ENCODE results near the gene RAPGEF1.
A peak's percentile ranks its signal among the peaks of the same experiment; 100 is the strongest.

Gene RAPGEF1

GRCh38 chr9:131593936-131594665 is 145.8 kb downstream of the RAPGEF1 start:
- H3K4me1 ChIP-seq = peaks cover 72 to 100% (median 81%) of the 10 kb centered on the region in 10 experiments
- no peaks in the 10 kb centered on the region for H3K27me3 ChIP-seq
- no peak overlapping the region for H3K4me3 ChIP-seq
- TF ChIP-seq Cebpa-rat (IDR thresholded peaks at IDR 0.05) = no peak
- H3K9ac ChIP-seq = peak overlapping the region in 7 of 11 experiments; percentile 24 to 65 (median 43); a peak in 5 of 22 replicates
- peaks cover 8 to 93% (median 62%) of the 10 kb centered on the region in 11 experiments; a peak in 19 of 22 replicates for H4K20me1 ChIP-seq
- H3K4me2 ChIP-seq = peak overlapping the region; percentile 82 to 94 (median 87)
- H3K36me3 ChIP-seq = peaks cover 60 to 84% (median 68%) of the 10 kb centered on the region in 11 experiments
- peak overlapping the region in 10 of 11 experiments; percentile 24 to 64 (median 49); a peak in 11 of 22 replicates for H3K27ac ChIP-seq
- H3K9me3 ChIP-seq (replicated peaks in 1 of 11) = no peaks in the 10 kb centered on the region

GRCh38 chr9:131593091-131593820 is 146.6 kb downstream of the RAPGEF1 start:
- Histone ChIP-seq H3K4me2 (peak overlapping the region; percentile 82 to 94 (median 87)), H3K36me3 (peaks cover 60 to 84% (median 68%) of the 10 kb centered on the region in 11 experiments), H3K4me1 (peaks cover 72 to 100% (median 85%) of the 10 kb centered on the region in 10 experiments), H3K4me3 (no peak overlapping the region), H4K20me1 (peaks cover 8 to 95% (median 60%) of the 10 kb centered on the region in 11 experiments; a peak in 19 of 22 replicates), H3K9ac (peak overlapping the region in 7 of 11 experiments; percentile 16 to 65 (median 51); a peak in 6 of 22 replicates), H3K9me3 (replicated peaks in 1 of 11) (no peaks in the 10 kb centered on the region), H3K27me3 (no peaks in the 10 kb centered on the region), H3K27ac (peak overlapping the region in 9 of 11 experiments; percentile 18 to 69 (median 51); a peak in 15 of 22 replicates)
- TF ChIP-seq Cebpa-rat (IDR thresholded peaks at IDR 0.05) = no peak

- peak overlapping the region in 10 of 11 experiments; percentile 18 to 69 (median 50); a peak in 17 of 22 replicates for H3K27ac ChIP-seq
- H3K9me3 ChIP-seq (replicated peaks in 1 of 11) = no peaks in the 10 kb centered on the region
- peak overlapping the region in 10 of 11 experiments; percentile 18 to 65 (median 53); a peak in 18 of 22 replicates for H3K9ac ChIP-seq
- TF ChIP-seq Cebpa-rat (IDR thresholded peaks at IDR 0.05) = no peak
- H3K36me3 ChIP-seq = peaks cover 57 to 81% (median 65%) of the 10 kb centered on the region in 11 experiments
- no peak overlapping the region for H3K4me3 ChIP-seq
- H4K20me1 ChIP-seq = peaks cover 13 to 94% (median 60%) of the 10 kb centered on the region in 11 experiments; a peak in 19 of 22 replicates
- H3K4me1 ChIP-seq = peaks cover 82 to 98% (median 91%) of the 10 kb centered on the region in 10 experiments
- H3K4me2 ChIP-seq = peak overlapping the region; percentile 82 to 94 (median 87)
- no peaks in the 10 kb centered on the region for H3K27me3 ChIP-seq
These were observed 148.0 kb downstream of the RAPGEF1 start for GRCh38 chr9:131591845-131592208.

GRCh38 chr9:131590907-131591844 is 148.7 kb downstream of the RAPGEF1 start:
- Histone ChIP-seq H3K4me2 (peak overlapping the region; percentile 82 to 94 (median 87)), H3K4me3 (peak overlapping the region in 2 of 10 experiments; percentile 23 to 45; a peak in 3 of 20 replicates), H3K27me3 (no peaks in the 10 kb centered on the region), H3K9ac (peak overlapping the region; percentile 23 to 65 (median 56); a peak in 19 of 22 replicates), H4K20me1 (peaks cover 9 to 90% (median 55%) of the 10 kb centered on the region in 11 experiments; a peak in 18 of 22 replicates), H3K36me3 (peaks cover 50 to 74% (median 58%) of the 10 kb centered on the region in 11 experiments), H3K9me3 (replicated peaks in 1 of 11) (no peaks in the 10 kb centered on the region), H3K27ac (peak overlapping the region in 10 of 11 experiments; percentile 49 to 69 (median 58); a peak in 19 of 22 replicates), H3K4me1 (peaks cover 78 to 93% (median 88%) of the 10 kb centered on the region in 10 experiments)
- TF ChIP-seq Cebpa-rat (IDR thresholded peaks at IDR 0.05) = no peak

- TF ChIP-seq Cebpa-rat (IDR thresholded peaks at IDR 0.05) = no peak
- H3K9ac ChIP-seq = peak overlapping the region; percentile 22 to 65 (median 47); a peak in 19 of 22 replicates
- H3K4me1 ChIP-seq = peaks cover 78 to 93% (median 88%) of the 10 kb centered on the region in 10 experiments
- no peaks in the 10 kb centered on the region for H3K9me3 ChIP-seq (replicated peaks in 1 of 11)
- H4K20me1 ChIP-seq = peaks cover 4 to 83% (median 52%) of the 10 kb centered on the region in 11 experiments; a peak in 17 of 22 replicates
- H3K27ac ChIP-seq = peak overlapping the region in 10 of 11 experiments; percentile 27 to 69 (median 58); a peak in 19 of 22 replicates
- H3K4me3 ChIP-seq = peak overlapping the region in 2 of 10 experiments; percentile 23 to 45; a peak in 3 of 20 replicates
- peaks cover 43 to 67% (median 51%) of the 10 kb centered on the region in 11 experiments for H3K36me3 ChIP-seq
- H3K27me3 ChIP-seq = no peaks in the 10 kb centered on the region
- H3K4me2 ChIP-seq = peak overlapping the region; percentile 82 to 94 (median 87)
These were observed 149.4 kb downstream of the RAPGEF1 start for GRCh38 chr9:131590449-131590848.

GRCh38 chr9:131589993-131590392 is 149.9 kb downstream of the RAPGEF1 start:
- no peaks in the 10 kb centered on the region for H3K9me3 ChIP-seq (replicated peaks in 1 of 11)
- 0 out of 20 replicates have a peak overlapping the region, but pooled peaks of 1 of the 10 experiments have one; percentile 45 for H3K4me3 ChIP-seq
- peaks cover 42 to 64% (median 49%) of the 10 kb centered on the region in 11 experiments for H3K36me3 ChIP-seq
- H3K27me3 ChIP-seq = no peaks in the 10 kb centered on the region
- peaks cover 78 to 93% (median 88%) of the 10 kb centered on the region in 10 experiments for H3K4me1 ChIP-seq
- peak overlapping the region in 7 of 11 experiments; percentile 41 to 69 (median 63); a peak in 11 of 22 replicates for H3K27ac ChIP-seq
- H3K4me2 ChIP-seq = peak overlapping the region; percentile 82 to 94 (median 87)
- no peak for TF ChIP-seq Cebpa-rat (IDR thresholded peaks at IDR 0.05)
- peaks cover 4 to 83% (median 53%) of the 10 kb centered on the region in 11 experiments; a peak in 17 of 22 replicates for H4K20me1 ChIP-seq
- H3K9ac ChIP-seq = peak overlapping the region in 10 of 11 experiments; percentile 22 to 65 (median 49); a peak in 14 of 22 replicates

- 0 out of 22 replicates have a peak overlapping the region, but pooled peaks of 1 of the 11 experiments have one; percentile 48 for H3K9ac ChIP-seq
- H3K4me2 ChIP-seq = peak overlapping the region in 8 of 11 experiments; percentile 82 to 94 (median 88); a peak in 9 of 22 replicates
- H3K27me3 ChIP-seq = no peaks in the 10 kb centered on the region
- H3K9me3 ChIP-seq (replicated peaks in 1 of 11) = no peaks in the 10 kb centered on the region
- peaks cover 42 to 64% (median 49%) of the 10 kb centered on the region in 11 experiments for H3K36me3 ChIP-seq
- no peak overlapping the region for H3K4me3 ChIP-seq
- H4K20me1 ChIP-seq = peaks cover 4 to 83% (median 47%) of the 10 kb centered on the region in 11 experiments; a peak in 17 of 22 replicates
- peaks cover 78 to 93% (median 88%) of the 10 kb centered on the region in 10 experiments for H3K4me1 ChIP-seq
- H3K27ac ChIP-seq = peak overlapping the region in 3 of 11 experiments; percentile 1 to 69 (median 63); a peak in 2 of 22 replicates
- TF ChIP-seq Cebpa-rat (IDR thresholded peaks at IDR 0.05) = no peak
These were observed 150.7 kb downstream of the RAPGEF1 start for GRCh38 chr9:131589124-131589711.
